HEK293T (cell line): ENCODE data around the gene NSF.

Experiments used
- SP1 ChIP-seq: fragments of 450-650 bp; IDR thresholded peaks from 2 replicates; pipeline ENCODE4 v1.6.1; 2017
- SUZ12 ChIP-seq: fragments of 450-650 bp; IDR thresholded peaks from 2 replicates; pipeline ENCODE4 v1.6.1; 2016; ENCODE audit warnings: mild to moderate bottlenecking
- TARDBP ChIP-seq: fragments of 450-650 bp; IDR thresholded peaks from 2 replicates; pipeline ENCODE4 v1.6.1; 2016

GRCh38 chr17:46764000-46764708 lies 173.7 kb downstream of the NSF start:
- TF ChIP-seq SUZ12 = no peak
- no peak for TF ChIP-seq SP1
- TF ChIP-seq TARDBP = no peak
